ENCODE results near the gene EYA2.
"Not testable (repeated sequence)": the region's sequence is repeated elsewhere in the genome, so short reads cannot be mapped to it uniquely, and the experiment has no call there.

The EYA2 gene

GRCh38 chr20:47191074-47191673 is 296.5 kb downstream of the EYA2 start:
- DNase-seq, result no peak

GRCh38 chr20:47191956-47192355 is 297.3 kb downstream of the EYA2 start:
- no peak for DNase-seq

- no peak for DNase-seq
Measured at GRCh38 chr20:47195573-47195972, 300.9 kb downstream of the EYA2 start.

GRCh38 chr20:47196091-47197081 is 301.7 kb downstream of the EYA2 start:
- DNase-seq, result peak; percentile 69 to 84

GRCh38 chr20:47198254-47198671 is 303.6 kb downstream of the EYA2 start:
- peak; percentile 37 to 44 for DNase-seq

GRCh38 chr20:47198996-47199552 is 304.4 kb downstream of the EYA2 start:
- DNase-seq, result no peak

GRCh38 chr20:47201074-47201730 is 306.6 kb downstream of the EYA2 start:
- DNase-seq, result no peak

GRCh38 chr20:47202733-47203667 is 308.4 kb downstream of the EYA2 start:
- no peak for DNase-seq

- no peak for DNase-seq
Measured at GRCh38 chr20:47204008-47204849, 309.6 kb downstream of the EYA2 start.

GRCh38 chr20:47204850-47205122 is 310.1 kb downstream of the EYA2 start:
- not testable (repeated sequence) for DNase-seq

- DNase-seq, result peak in 1 of 2 donors; percentile 58
Measured at GRCh38 chr20:47205577-47206123, 311.0 kb downstream of the EYA2 start.

- not testable (repeated sequence) for DNase-seq
Measured at GRCh38 chr20:47206552-47206951, 311.9 kb downstream of the EYA2 start.

- no peak for DNase-seq
Measured at GRCh38 chr20:47206962-47207641, 312.5 kb downstream of the EYA2 start.

GRCh38 chr20:47208534-47209174 is 314.0 kb downstream of the EYA2 start:
- no peak for DNase-seq

GRCh38 chr20:47209982-47210381 is 315.3 kb downstream of the EYA2 start:
- no peak for DNase-seq

- no peak for DNase-seq
Measured at GRCh38 chr20:47210470-47210869, 315.8 kb downstream of the EYA2 start.

- DNase-seq, result no peak
Measured at GRCh38 chr20:47211036-47211435, 316.4 kb downstream of the EYA2 start.

- DNase-seq, result no peak
Measured at GRCh38 chr20:47212606-47213207, 318.1 kb downstream of the EYA2 start.

GRCh38 chr20:47213966-47214365 is 319.3 kb downstream of the EYA2 start:
- no peak for DNase-seq

All from stimulated activated CD4-positive, alpha-beta T cell treated with anti-CD3 and anti-CD28 coated beads, Interleukin-2, amount 100 ng/mL, for 48 hours (primary cell).